OCI-LY3 (cell line): ENCODE results near the gene ARPC2.

Experiments
- H2AFZ ChIP-seq: fragments of 200-600, 300-600 bp; shearing (Covaris generic); 2 replicates; pipeline ENCODE4 v1.6.0; 2014; ENCODE audit warnings: antibody characterized with exemption, low read depth, low read length
- H3K27ac ChIP-seq: fragments of 200-600, 300-600 bp; sonication (generic); 2 replicates; pipeline ENCODE4 v1.5.1; 2014; ENCODE audit warnings: mild to moderate bottlenecking, low read length, moderate library complexity, mixed read lengths
- H3K27me3 ChIP-seq: fragments of 200-600, 300-600 bp; sonication (generic); 2 replicates; pipeline ENCODE4 v1.6.1; 2014; ENCODE audit warnings: low read depth, low read length, mixed read lengths
- H3K36me3 ChIP-seq: fragments of 200-600, 300-600 bp; sonication (generic); replicated peaks from 2 replicates; pipeline ENCODE3; 2014; ENCODE audit warnings: low read depth, low read length, mixed read lengths
- H3K4me1 ChIP-seq: fragments of 300-600, 200-600 bp; sonication (generic); 2 replicates; pipeline ENCODE4 v1.6.1; 2014; ENCODE audit warnings: low read length, mixed read lengths
- H3K4me2 ChIP-seq: fragments of 200-600, 300-600 bp; sonication (generic); 2 replicates; pipeline ENCODE4 v1.6.1; 2014; ENCODE audit warnings: low read length, mixed read lengths
- H3K4me3 ChIP-seq: fragments of 300-600, 200-600 bp; sonication (generic); 2 replicates; pipeline ENCODE4 v1.5.1; 2014; ENCODE audit warnings: antibody characterized with exemption, mild to moderate bottlenecking, low read length, moderate library complexity
- H3K79me2 ChIP-seq: fragments of 300-600, 200-600 bp; shearing (Covaris generic); 2 replicates; pipeline ENCODE4 v1.6.1; 2014; ENCODE audit warnings: mild to moderate bottlenecking, low read length, mixed read lengths
- H3K9ac ChIP-seq: fragments of 300-600, 200-600 bp; shearing (Covaris generic); 2 replicates; pipeline ENCODE4 v1.6.0; 2014; ENCODE audit warnings: mild to moderate bottlenecking, low read length, moderate library complexity
- H3K9me3 ChIP-seq: fragments of 200-600, 300-600 bp; shearing (Covaris generic); 2 replicates; pipeline ENCODE4 v1.6.1; 2014; ENCODE audit warnings: low read length, mixed read lengths; ENCODE audit not compliant: insufficient read depth
- H4K20me1 ChIP-seq: fragments of 200-600, 300-600 bp; sonication (generic); 2 replicates; pipeline ENCODE4 v1.6.1; 2016; ENCODE audit warnings: low read length, mixed read lengths; ENCODE audit not compliant: insufficient read depth
- EZH2phosphoT487 ChIP-seq: fragments of 200-600 bp; shearing (Covaris generic); IDR thresholded peaks from 2 replicates; pipeline ENCODE4 v1.6.1; 2018; ENCODE audit warnings: antibody characterized with exemption, mixed run types, low read depth
- TF ChIP-seq, protein P1 (sequence below): fragments of 200-600, 300-600 bp; sonication (generic); IDR thresholded peaks from 2 replicates; pipeline ENCODE4 v1.5.1; 2014; ENCODE audit warnings: antibody characterized with exemption, low read length, low read depth

Gene ARPC2

DNA sequence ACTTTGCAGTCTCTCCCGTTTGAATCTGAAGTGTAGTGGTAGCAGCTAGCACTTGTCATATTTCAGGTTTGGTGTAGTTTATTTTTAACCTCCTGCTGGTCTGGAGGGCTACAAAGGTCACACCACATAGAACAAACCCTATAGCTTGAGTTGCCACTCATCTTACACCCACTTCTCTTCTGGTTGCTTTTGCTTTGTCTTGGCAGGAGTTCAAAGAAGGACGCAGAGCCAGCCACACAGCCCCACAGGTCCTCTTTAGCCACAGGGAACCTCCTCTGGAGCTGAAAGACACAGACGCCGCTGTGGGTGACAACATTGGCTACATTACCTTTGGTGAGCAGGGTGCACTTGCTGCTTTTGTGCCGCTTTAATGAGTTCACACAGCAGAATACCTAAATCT is 28.2 kb downstream of the ARPC2 start:
- no peaks in the 10 kb centered on the region for H3K9me3 ChIP-seq
- H2AFZ ChIP-seq = no peak overlapping the region
- H3K4me3 ChIP-seq = no peak overlapping the region
- peaks cover 44% of the 10 kb centered on the region for H3K79me2 ChIP-seq
- no peaks in the 10 kb centered on the region for H3K27me3 ChIP-seq
- TF ChIP-seq, protein P1, sequence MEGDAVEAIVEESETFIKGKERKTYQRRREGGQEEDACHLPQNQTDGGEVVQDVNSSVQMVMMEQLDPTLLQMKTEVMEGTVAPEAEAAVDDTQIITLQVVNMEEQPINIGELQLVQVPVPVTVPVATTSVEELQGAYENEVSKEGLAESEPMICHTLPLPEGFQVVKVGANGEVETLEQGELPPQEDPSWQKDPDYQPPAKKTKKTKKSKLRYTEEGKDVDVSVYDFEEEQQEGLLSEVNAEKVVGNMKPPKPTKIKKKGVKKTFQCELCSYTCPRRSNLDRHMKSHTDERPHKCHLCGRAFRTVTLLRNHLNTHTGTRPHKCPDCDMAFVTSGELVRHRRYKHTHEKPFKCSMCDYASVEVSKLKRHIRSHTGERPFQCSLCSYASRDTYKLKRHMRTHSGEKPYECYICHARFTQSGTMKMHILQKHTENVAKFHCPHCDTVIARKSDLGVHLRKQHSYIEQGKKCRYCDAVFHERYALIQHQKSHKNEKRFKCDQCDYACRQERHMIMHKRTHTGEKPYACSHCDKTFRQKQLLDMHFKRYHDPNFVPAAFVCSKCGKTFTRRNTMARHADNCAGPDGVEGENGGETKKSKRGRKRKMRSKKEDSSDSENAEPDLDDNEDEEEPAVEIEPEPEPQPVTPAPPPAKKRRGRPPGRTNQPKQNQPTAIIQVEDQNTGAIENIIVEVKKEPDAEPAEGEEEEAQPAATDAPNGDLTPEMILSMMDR = no peak
- TF ChIP-seq EZH2phosphoT487 = no peak
- H3K9ac ChIP-seq = no peak overlapping the region
- H3K27ac ChIP-seq = no peak overlapping the region
- H3K36me3 ChIP-seq = peaks cover 80% of the 10 kb centered on the region
- peaks cover 32% of the 10 kb centered on the region for H4K20me1 ChIP-seq
- no peaks in the 10 kb centered on the region for H3K4me1 ChIP-seq
- no peak overlapping the region for H3K4me2 ChIP-seq

DNA sequence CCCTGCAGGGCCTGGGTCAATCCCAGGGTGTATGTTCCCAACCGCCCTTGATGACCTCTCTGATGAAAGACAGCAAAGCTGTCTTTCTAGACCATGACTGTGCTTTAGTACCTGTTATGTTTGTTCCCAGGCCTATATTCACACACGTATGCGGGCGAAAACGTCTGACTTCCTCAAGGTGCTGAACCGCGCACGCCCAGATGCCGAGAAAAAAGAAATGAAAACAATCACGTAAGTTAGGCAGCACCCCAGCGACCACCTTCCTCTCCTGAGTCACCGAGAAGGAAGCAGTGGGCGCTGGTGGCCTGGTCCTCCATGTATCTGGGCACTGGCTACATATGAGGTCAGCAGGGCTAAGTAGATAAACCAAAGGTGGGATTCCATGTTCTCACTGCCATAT is 32.7 kb downstream of the ARPC2 start:
- TF ChIP-seq, protein P1 = no peak
- TF ChIP-seq EZH2phosphoT487 = no peak
- Histone ChIP-seq H3K4me2 (no peak overlapping the region), H3K4me3 (no peak overlapping the region), H3K27me3 (no peaks in the 10 kb centered on the region), H4K20me1 (peaks cover 14% of the 10 kb centered on the region), H3K79me2 (peaks cover 18% of the 10 kb centered on the region; the same call in 1 of the 2 replicates), H3K27ac (no peak overlapping the region), H3K9ac (no peak overlapping the region), H3K36me3 (peaks cover 63% of the 10 kb centered on the region), H3K4me1 (peaks cover 2% of the 10 kb centered on the region), H2AFZ (no peak overlapping the region), H3K9me3 (no peaks in the 10 kb centered on the region)

DNA sequence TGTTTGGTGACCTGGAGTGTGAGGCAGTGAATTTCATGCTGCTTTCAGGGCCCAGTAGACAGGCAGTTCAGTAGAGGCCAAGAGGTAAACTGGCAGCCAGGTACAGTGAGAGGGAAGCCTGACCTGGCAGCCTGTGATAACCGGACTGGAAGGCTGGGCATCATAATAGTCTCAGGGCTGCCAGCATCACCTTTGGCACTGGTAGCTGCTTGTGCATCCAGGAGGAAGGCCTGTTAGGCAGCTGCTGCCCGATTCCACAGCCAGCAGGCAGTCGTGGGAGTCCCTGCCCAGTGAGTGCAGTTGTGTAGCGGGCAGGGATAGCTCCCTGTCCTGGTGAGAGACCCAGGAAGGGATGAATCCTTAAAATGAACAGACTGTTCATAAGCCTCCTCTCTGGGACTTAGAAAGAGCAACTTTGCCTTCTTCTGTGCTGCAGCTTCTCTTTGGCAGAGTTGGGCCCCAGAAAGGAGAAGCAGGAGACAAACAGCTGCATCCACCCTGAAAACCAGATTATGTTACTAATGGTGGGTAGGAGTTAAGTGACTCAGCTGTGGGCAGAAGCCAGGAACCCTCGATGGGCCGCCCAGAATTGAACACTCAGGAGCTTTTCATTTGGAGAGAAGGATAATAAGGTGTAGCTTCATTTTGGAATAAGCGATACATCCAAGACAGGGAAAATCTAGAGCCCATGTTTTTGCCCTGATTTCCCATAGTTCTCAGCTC is 35.7 kb downstream of the ARPC2 start:
- Histone ChIP-seq H3K4me2 (no peak overlapping the region), H3K9ac (no peak overlapping the region), H3K4me3 (no peak overlapping the region), H3K36me3 (peaks cover 58% of the 10 kb centered on the region), H3K27ac (peak overlapping the region; percentile 32; the same call in 1 of the 2 replicates), H2AFZ (no peak overlapping the region), H3K4me1 (peaks cover 29% of the 10 kb centered on the region), H3K9me3 (no peaks in the 10 kb centered on the region), H3K79me2 (peaks cover 11% of the 10 kb centered on the region; the same call in 1 of the 2 replicates), H3K27me3 (no peaks in the 10 kb centered on the region), H4K20me1 (peaks cover 21% of the 10 kb centered on the region)
- no peak for TF ChIP-seq EZH2phosphoT487
- TF ChIP-seq, protein P1 = no peak

DNA sequence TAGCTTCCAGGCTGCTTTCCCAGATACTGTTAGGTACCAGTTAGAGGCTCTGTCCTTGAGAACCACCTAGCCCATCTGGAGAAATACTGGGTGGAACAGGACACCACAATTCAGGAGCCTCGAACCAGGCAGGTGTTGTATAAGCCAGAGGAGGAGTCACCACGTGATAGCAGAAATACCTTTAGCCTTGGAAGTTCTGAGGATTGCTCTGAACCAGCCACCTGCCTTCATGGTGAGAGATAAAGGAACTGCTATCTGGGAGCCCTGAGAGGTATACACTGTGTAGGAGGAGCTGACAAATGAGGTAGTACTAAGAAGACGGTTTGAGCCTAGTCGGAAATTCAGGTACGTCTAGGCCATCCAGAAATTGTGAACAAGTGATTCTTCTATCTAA is 36.2 kb downstream of the ARPC2 start:
- no peak overlapping the region for H3K4me2 ChIP-seq
- H3K4me3 ChIP-seq = no peak overlapping the region
- no peaks in the 10 kb centered on the region for H3K27me3 ChIP-seq
- TF ChIP-seq EZH2phosphoT487 = no peak
- TF ChIP-seq, protein P1 = no peak
- H2AFZ ChIP-seq = no peak overlapping the region
- no peaks in the 10 kb centered on the region for H3K9me3 ChIP-seq
- no peak overlapping the region for H3K9ac ChIP-seq
- H3K36me3 ChIP-seq = peaks cover 53% of the 10 kb centered on the region
- H4K20me1 ChIP-seq = peaks cover 21% of the 10 kb centered on the region
- peaks cover 11% of the 10 kb centered on the region; the same call in 1 of the 2 replicates for H3K79me2 ChIP-seq
- peaks cover 34% of the 10 kb centered on the region for H3K4me1 ChIP-seq
- no peak overlapping the region; the same call in 1 of the 2 replicates for H3K27ac ChIP-seq
